Neural cell (in vitro differentiated cells): ENCODE results near the gene ARSJ. TPM values are rescaled to one million over a fixed set of nuclear protein-coding genes. Genes with fewer than 3 reads are reported as not detected.

Experiments
- H2AFZ ChIP-seq: fragments of 200-600, 300-800 bp; sonication (generic), shearing (Covaris generic); 2 replicates; pipeline ENCODE4 v1.6.0; 2014; ENCODE audit warnings: low read depth, mild to moderate bottlenecking, antibody characterized with exemption, low read length, moderate library complexity
- H3F3A ChIP-seq: fragments of 200-600 bp; shearing (Covaris generic); 2 replicates; pipeline ENCODE4 v1.6.1; 2016; ENCODE audit warnings: mild to moderate bottlenecking, moderate library complexity, mixed read lengths, antibody characterized with exemption, low read length; ENCODE audit not compliant: insufficient read depth, poor library complexity, severe bottlenecking
- H3K27ac ChIP-seq: fragments of 200-600, 300-800 bp; sonication (generic), shearing (Covaris generic); 2 replicates; pipeline ENCODE4 v1.5.1; 2014; ENCODE audit warnings: mild to moderate bottlenecking, low read length, moderate library complexity
- H3K27me3 ChIP-seq: fragments of 300-800, 200-600 bp; sonication (generic), shearing (Covaris generic); 2 replicates; pipeline ENCODE4 v1.6.0; 2014; ENCODE audit warnings: mild to moderate bottlenecking, low read depth, low read length, moderate library complexity; ENCODE audit not compliant: insufficient read depth
- H3K36me3 ChIP-seq: fragments of 300-800, 200-600 bp; sonication (generic), shearing (Covaris generic); 2 replicates; pipeline ENCODE4 v1.5.1; 2014; ENCODE audit warnings: mild to moderate bottlenecking, antibody characterized with exemption, low read length, moderate library complexity; ENCODE audit not compliant: insufficient read depth
- H3K4me2 ChIP-seq: fragments of 300-800, 200-600 bp; sonication (generic), shearing (Covaris generic); 2 replicates; pipeline ENCODE4 v1.6.0; 2014; ENCODE audit warnings: mild to moderate bottlenecking, low read length
- H3K4me3 ChIP-seq: fragments of 300-800, 200-600 bp; sonication (generic), shearing (Covaris generic); 2 replicates; pipeline ENCODE4 v1.5.1; 2014; ENCODE audit warnings: mild to moderate bottlenecking, low read length, moderate library complexity
- H3K79me2 ChIP-seq: fragments of 200-600 bp; shearing (Covaris generic); replicated peaks from 2 replicates; pipeline ENCODE4 v1.6.0; 2014; ENCODE audit warnings: mild to moderate bottlenecking, low read length, moderate library complexity; ENCODE audit not compliant: insufficient read depth
- H3K9ac ChIP-seq: fragments of 300-800, 200-600 bp; sonication (generic), shearing (Covaris generic); 2 replicates; pipeline ENCODE4 v1.6.1; 2016; ENCODE audit warnings: mild to moderate bottlenecking, low read length, mixed read lengths
- H3K9me2 ChIP-seq: fragments of 200-600 bp; shearing (Covaris generic); 2 replicates; pipeline ENCODE4 v1.6.1; 2016; ENCODE audit warnings: mild to moderate bottlenecking, low read length, mixed read lengths; ENCODE audit not compliant: insufficient read depth
- H3K9me3 ChIP-seq: fragments of 200-600, 300-800 bp; sonication (generic), shearing (Covaris generic); 2 replicates; pipeline ENCODE4 v1.6.1; 2016; ENCODE audit warnings: mild to moderate bottlenecking, mixed run types, low read length, moderate library complexity, mixed read lengths
- H4K20me1 ChIP-seq: fragments of 200-600 bp; shearing (Covaris generic); 2 replicates; pipeline ENCODE4 v1.6.1; 2016; ENCODE audit warnings: mild to moderate bottlenecking, mixed run types; ENCODE audit not compliant: insufficient read depth
- EP300 ChIP-seq: fragments of 450-650 bp; conservative IDR thresholded peaks from 2 replicates; pipeline ENCODE4 v1.6.1; 2014; ENCODE audit warnings: antibody characterized with exemption, mild to moderate bottlenecking, moderate library complexity; ENCODE audit not compliant: poor library complexity, severe bottlenecking
- EZH2 ChIP-seq: fragments of 200-600, 300-800 bp; shearing (Covaris generic), sonication (generic); IDR thresholded peaks from 2 replicates; pipeline ENCODE4 v1.6.1; 2014; ENCODE audit warnings: antibody characterized with exemption, low read length, borderline replicate concordance, mild to moderate bottlenecking; ENCODE audit not compliant: insufficient read depth, poor library complexity, severe bottlenecking
- MXI1 ChIP-seq: fragments of 450-650 bp; conservative IDR thresholded peaks from 2 replicates; pipeline ENCODE4 v1.6.1; 2014; ENCODE audit warnings: antibody characterized with exemption, mild to moderate bottlenecking; ENCODE audit not compliant: poor library complexity, severe bottlenecking
- POLR2AphosphoS5 ChIP-seq: IDR thresholded peaks from 2 replicates; pipeline ENCODE4 v1.6.1; 2012
- RAD21 ChIP-seq: fragments of 450-650 bp; conservative IDR thresholded peaks from 2 replicates; pipeline ENCODE4 v1.6.1; 2014; ENCODE audit warnings: antibody characterized with exemption, mild to moderate bottlenecking, moderate library complexity
- SMC3 ChIP-seq: fragments of 450-650 bp; conservative IDR thresholded peaks from 2 replicates; pipeline ENCODE4 v1.6.1; 2014; ENCODE audit warnings: antibody characterized with exemption, mild to moderate bottlenecking, moderate library complexity; ENCODE audit not compliant: poor library complexity
- TAF1 ChIP-seq: IDR thresholded peaks from 2 replicates; pipeline ENCODE4 v1.6.1; 2012; ENCODE audit warnings: low read depth
- polyA plus RNA-seq: library from polyadenylated mRNA; depleted of rRNA; stranded (reverse); fragments of >200 nt; gene quantifications from 2 replicates; pipeline ENCODE4 v1.2.3, GENCODE V29; 2014
- TF ChIP-seq, protein P1 (sequence below): IDR thresholded peaks from 2 replicates; pipeline ENCODE4 v1.6.1; 2012; ENCODE audit warnings: borderline replicate concordance
- TF ChIP-seq, protein P2 (sequence below): fragments of 450-650 bp; IDR thresholded peaks from 2 replicates; pipeline ENCODE4 v1.5.1; 2014; ENCODE audit warnings: antibody characterized with exemption, mild to moderate bottlenecking, moderate library complexity; ENCODE audit not compliant: poor library complexity, severe bottlenecking

Gene ARSJ
- polyA plus RNA-seq, 1 donor from 2014 or later: 0.10 TPM

DNA sequence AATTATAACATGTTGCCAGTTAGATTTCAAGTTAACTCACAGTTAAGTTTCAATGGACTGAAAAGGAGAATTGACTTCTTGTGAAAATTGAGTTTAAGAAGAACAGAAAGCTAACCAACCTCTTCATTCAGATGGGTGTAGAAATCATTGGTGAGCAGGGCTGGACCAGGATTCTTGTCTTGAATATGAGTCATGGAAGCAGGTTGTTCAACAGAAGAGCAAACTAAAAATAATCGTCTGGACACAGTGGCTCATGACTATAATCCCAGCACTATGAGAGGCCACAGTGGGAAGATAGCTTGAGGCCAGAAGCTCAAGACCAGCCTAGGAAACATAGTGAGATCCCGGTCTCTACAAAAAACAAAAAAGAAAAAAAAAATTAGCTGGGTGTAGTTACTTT is 98.2 kb downstream of the ARSJ start:
- no peaks in the 10 kb centered on the region for H4K20me1 ChIP-seq
- no peaks in the 10 kb centered on the region for H3K9me2 ChIP-seq

DNA sequence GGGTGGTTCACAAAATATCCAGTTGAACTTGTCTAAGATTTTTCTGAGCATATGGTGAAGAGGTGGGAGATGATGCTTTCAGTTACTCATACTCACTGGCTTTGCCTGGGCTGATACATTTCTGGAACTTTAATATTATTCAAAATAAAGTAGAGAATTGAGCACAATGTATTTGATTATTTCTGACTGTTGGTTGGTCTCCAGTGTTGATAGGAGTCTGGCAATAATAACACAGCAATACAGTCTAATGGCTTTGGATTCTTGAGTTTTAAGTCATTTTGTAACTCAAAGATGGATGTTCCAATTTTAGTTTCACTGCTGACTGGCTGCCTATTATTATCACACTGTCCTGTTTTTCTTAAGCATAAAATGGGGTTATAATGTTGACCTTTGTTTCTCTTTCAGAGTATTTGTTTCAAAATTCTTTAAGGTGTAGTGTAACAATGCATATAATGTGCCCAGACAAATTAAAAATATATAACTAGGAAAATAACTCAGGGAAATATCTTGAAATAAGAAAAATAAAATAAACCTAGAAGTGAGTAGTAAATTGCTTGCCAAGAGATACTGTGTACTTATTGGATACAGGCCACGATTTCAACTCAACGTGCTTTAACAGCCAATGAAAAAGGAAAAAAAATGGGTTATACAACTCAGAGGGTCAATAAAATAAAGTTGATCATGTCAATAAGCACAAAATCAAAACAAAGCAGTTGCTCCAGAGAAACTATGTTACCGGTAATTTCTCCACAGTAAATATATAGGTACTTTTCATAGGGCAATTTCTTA is 99.0 kb downstream of the ARSJ start:
- Histone ChIP-seq H2AFZ (no peak overlapping the region), H4K20me1 (no peaks in the 10 kb centered on the region), H3K9me2 (no peaks in the 10 kb centered on the region), H3F3A (no peaks in the 10 kb centered on the region), H3K27me3 (no peaks in the 10 kb centered on the region), H3K4me2 (no peak overlapping the region), H3K36me3 (no peaks in the 10 kb centered on the region), H3K4me3 (no peak overlapping the region), H3K27ac (no peak overlapping the region), H3K9ac (no peak overlapping the region), H3K9me3 (no peaks in the 10 kb centered on the region), H3K79me2 (no peaks in the 10 kb centered on the region)
- TF ChIP-seq POLR2AphosphoS5: no peak
- TF ChIP-seq, protein P1, sequence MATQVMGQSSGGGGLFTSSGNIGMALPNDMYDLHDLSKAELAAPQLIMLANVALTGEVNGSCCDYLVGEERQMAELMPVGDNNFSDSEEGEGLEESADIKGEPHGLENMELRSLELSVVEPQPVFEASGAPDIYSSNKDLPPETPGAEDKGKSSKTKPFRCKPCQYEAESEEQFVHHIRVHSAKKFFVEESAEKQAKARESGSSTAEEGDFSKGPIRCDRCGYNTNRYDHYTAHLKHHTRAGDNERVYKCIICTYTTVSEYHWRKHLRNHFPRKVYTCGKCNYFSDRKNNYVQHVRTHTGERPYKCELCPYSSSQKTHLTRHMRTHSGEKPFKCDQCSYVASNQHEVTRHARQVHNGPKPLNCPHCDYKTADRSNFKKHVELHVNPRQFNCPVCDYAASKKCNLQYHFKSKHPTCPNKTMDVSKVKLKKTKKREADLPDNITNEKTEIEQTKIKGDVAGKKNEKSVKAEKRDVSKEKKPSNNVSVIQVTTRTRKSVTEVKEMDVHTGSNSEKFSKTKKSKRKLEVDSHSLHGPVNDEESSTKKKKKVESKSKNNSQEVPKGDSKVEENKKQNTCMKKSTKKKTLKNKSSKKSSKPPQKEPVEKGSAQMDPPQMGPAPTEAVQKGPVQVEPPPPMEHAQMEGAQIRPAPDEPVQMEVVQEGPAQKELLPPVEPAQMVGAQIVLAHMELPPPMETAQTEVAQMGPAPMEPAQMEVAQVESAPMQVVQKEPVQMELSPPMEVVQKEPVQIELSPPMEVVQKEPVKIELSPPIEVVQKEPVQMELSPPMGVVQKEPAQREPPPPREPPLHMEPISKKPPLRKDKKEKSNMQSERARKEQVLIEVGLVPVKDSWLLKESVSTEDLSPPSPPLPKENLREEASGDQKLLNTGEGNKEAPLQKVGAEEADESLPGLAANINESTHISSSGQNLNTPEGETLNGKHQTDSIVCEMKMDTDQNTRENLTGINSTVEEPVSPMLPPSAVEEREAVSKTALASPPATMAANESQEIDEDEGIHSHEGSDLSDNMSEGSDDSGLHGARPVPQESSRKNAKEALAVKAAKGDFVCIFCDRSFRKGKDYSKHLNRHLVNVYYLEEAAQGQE: no peak
- TF ChIP-seq TAF1: no peak
- TF ChIP-seq EP300: no peak
- no peak for TF ChIP-seq SMC3
- no peak for TF ChIP-seq RAD21
- TF ChIP-seq, protein P2, sequence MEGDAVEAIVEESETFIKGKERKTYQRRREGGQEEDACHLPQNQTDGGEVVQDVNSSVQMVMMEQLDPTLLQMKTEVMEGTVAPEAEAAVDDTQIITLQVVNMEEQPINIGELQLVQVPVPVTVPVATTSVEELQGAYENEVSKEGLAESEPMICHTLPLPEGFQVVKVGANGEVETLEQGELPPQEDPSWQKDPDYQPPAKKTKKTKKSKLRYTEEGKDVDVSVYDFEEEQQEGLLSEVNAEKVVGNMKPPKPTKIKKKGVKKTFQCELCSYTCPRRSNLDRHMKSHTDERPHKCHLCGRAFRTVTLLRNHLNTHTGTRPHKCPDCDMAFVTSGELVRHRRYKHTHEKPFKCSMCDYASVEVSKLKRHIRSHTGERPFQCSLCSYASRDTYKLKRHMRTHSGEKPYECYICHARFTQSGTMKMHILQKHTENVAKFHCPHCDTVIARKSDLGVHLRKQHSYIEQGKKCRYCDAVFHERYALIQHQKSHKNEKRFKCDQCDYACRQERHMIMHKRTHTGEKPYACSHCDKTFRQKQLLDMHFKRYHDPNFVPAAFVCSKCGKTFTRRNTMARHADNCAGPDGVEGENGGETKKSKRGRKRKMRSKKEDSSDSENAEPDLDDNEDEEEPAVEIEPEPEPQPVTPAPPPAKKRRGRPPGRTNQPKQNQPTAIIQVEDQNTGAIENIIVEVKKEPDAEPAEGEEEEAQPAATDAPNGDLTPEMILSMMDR: no peak
- no peak for TF ChIP-seq MXI1
- TF ChIP-seq EZH2: no peak

More for the DNA sequence above, 98.2 kb downstream of the ARSJ start:
- no peaks in the 10 kb centered on the region for H3K9me3 ChIP-seq
- no peak overlapping the region for H2AFZ ChIP-seq
- H3K9ac ChIP-seq: no peak overlapping the region
- H3K4me2 ChIP-seq: no peak overlapping the region
- no peak overlapping the region for H3K4me3 ChIP-seq
- TF ChIP-seq POLR2AphosphoS5: no peak
- TF ChIP-seq, protein P2: no peak
- no peak for TF ChIP-seq MXI1
- TF ChIP-seq SMC3: no peak
- TF ChIP-seq EP300: no peak
- TF ChIP-seq TAF1: no peak
- TF ChIP-seq, protein P1: no peak
- no peak for TF ChIP-seq EZH2
- TF ChIP-seq RAD21: no peak
- H3F3A ChIP-seq: no peaks in the 10 kb centered on the region
- H3K79me2 ChIP-seq: no peaks in the 10 kb centered on the region
- no peaks in the 10 kb centered on the region for H3K36me3 ChIP-seq
- H3K27ac ChIP-seq: no peak overlapping the region
- H3K27me3 ChIP-seq: no peaks in the 10 kb centered on the region
